Effector memory CD4-positive, alpha-beta T cell (primary cell): ENCODE data around the gene SERPINA4.

Experiments used
- DNase-seq, 3 donors: peaks; one replicate each; pipeline ENCODE4 v3.0.0-alpha.2; 2020
- H3K27ac ChIP-seq: 2 replicates; pipeline ENCODE4 v1.7.0; 2013; ENCODE audit warnings: mild to moderate bottlenecking, low read length, moderate library complexity; ENCODE audit not compliant: insufficient read depth, poor library complexity, severe bottlenecking
- H3K27me3 ChIP-seq: replicated peaks from 2 replicates; pipeline ENCODE4 v1.7.0; 2013; ENCODE audit warnings: mild to moderate bottlenecking, low read length; ENCODE audit not compliant: insufficient read depth, control insufficient read depth, poor library complexity, severe bottlenecking
- H3K36me3 ChIP-seq: 2 replicates; pipeline ENCODE4 v1.7.0; 2013; ENCODE audit warnings: mild to moderate bottlenecking, low read length, moderate library complexity; ENCODE audit not compliant: control insufficient read depth, insufficient read depth
- H3K4me1 ChIP-seq: 2 replicates; pipeline ENCODE4 v1.7.0; 2013; ENCODE audit warnings: low read length, mild to moderate bottlenecking; ENCODE audit not compliant: control insufficient read depth, insufficient read depth, poor library complexity, severe bottlenecking
- H3K4me3 ChIP-seq: 2 replicates; pipeline ENCODE4 v1.7.0; 2013; ENCODE audit warnings: low read length, low read depth, mild to moderate bottlenecking; ENCODE audit not compliant: insufficient read depth, poor library complexity, severe bottlenecking
- H3K9me3 ChIP-seq: 2 replicates; pipeline ENCODE4 v1.7.0; 2013; ENCODE audit warnings: mild to moderate bottlenecking, low read length, moderate library complexity; ENCODE audit not compliant: control insufficient read depth

Gene SERPINA4

GRCh38 chr14:94524093-94524492 is 37.1 kb upstream of the SERPINA4 start:
- no peaks in the 10 kb centered on the region for H3K36me3 ChIP-seq
- no peaks in the 10 kb centered on the region for H3K27me3 ChIP-seq
- H3K4me1 ChIP-seq = no peaks in the 10 kb centered on the region
- H3K4me3 ChIP-seq = no peak overlapping the region
- H3K27ac ChIP-seq = no peak overlapping the region
- no peaks in the 10 kb centered on the region for H3K9me3 ChIP-seq
- DNase-seq = no peak

GRCh38 chr14:94531187-94531586 is 30.1 kb upstream of the SERPINA4 start:
- no peak for DNase-seq
- no peaks in the 10 kb centered on the region for H3K9me3 ChIP-seq
- no peaks in the 10 kb centered on the region for H3K36me3 ChIP-seq
- H3K4me3 ChIP-seq = no peak overlapping the region
- no peaks in the 10 kb centered on the region for H3K27me3 ChIP-seq
- no peak overlapping the region for H3K27ac ChIP-seq
- no peaks in the 10 kb centered on the region for H3K4me1 ChIP-seq

GRCh38 chr14:94532447-94532846 is 28.8 kb upstream of the SERPINA4 start:
- Histone ChIP-seq H3K4me1 (no peaks in the 10 kb centered on the region), H3K4me3 (no peak overlapping the region), H3K27me3 (no peaks in the 10 kb centered on the region), H3K27ac (no peak overlapping the region), H3K36me3 (no peaks in the 10 kb centered on the region), H3K9me3 (no peaks in the 10 kb centered on the region)
- no peak for DNase-seq

- no peak overlapping the region for H3K4me3 ChIP-seq
- no peak overlapping the region for H3K27ac ChIP-seq
- H3K36me3 ChIP-seq = no peaks in the 10 kb centered on the region
- no peaks in the 10 kb centered on the region for H3K4me1 ChIP-seq
- no peaks in the 10 kb centered on the region for H3K27me3 ChIP-seq
- DNase-seq = no peak
- no peaks in the 10 kb centered on the region for H3K9me3 ChIP-seq
These were observed 25.7 kb upstream of the SERPINA4 start for GRCh38 chr14:94535506-94535905.

- Histone ChIP-seq H3K27ac (no peak overlapping the region), H3K36me3 (no peaks in the 10 kb centered on the region), H3K4me1 (no peaks in the 10 kb centered on the region), H3K9me3 (no peaks in the 10 kb centered on the region), H3K27me3 (no peaks in the 10 kb centered on the region), H3K4me3 (no peak overlapping the region)
- DNase-seq = no peak
These were observed 24.4 kb upstream of the SERPINA4 start for GRCh38 chr14:94536836-94537235.

- no peak for DNase-seq
- no peaks in the 10 kb centered on the region for H3K36me3 ChIP-seq
- H3K4me1 ChIP-seq = no peaks in the 10 kb centered on the region
- no peak overlapping the region for H3K27ac ChIP-seq
- no peak overlapping the region for H3K4me3 ChIP-seq
- H3K9me3 ChIP-seq = no peaks in the 10 kb centered on the region
- no peaks in the 10 kb centered on the region for H3K27me3 ChIP-seq
These were observed 23.0 kb upstream of the SERPINA4 start for GRCh38 chr14:94538070-94538740.

- Histone ChIP-seq H3K9me3 (no peaks in the 10 kb centered on the region), H3K36me3 (no peaks in the 10 kb centered on the region), H3K27me3 (no peaks in the 10 kb centered on the region), H3K27ac (no peak overlapping the region), H3K4me3 (no peak overlapping the region), H3K4me1 (no peaks in the 10 kb centered on the region)
- DNase-seq = no peak
These were observed 22.1 kb upstream of the SERPINA4 start for GRCh38 chr14:94539181-94539580.

- Histone ChIP-seq H3K36me3 (no peaks in the 10 kb centered on the region), H3K27me3 (no peaks in the 10 kb centered on the region), H3K27ac (no peak overlapping the region)
These were observed 21.0 kb upstream of the SERPINA4 start for GRCh38 chr14:94540031-94540794.

GRCh38 chr14:94541234-94541975 is 19.8 kb upstream of the SERPINA4 start:
- H3K4me3 ChIP-seq = no peak overlapping the region
- no peak for DNase-seq
- H3K27ac ChIP-seq = no peak overlapping the region
- no peaks in the 10 kb centered on the region for H3K27me3 ChIP-seq
- no peaks in the 10 kb centered on the region for H3K9me3 ChIP-seq
- H3K36me3 ChIP-seq = no peaks in the 10 kb centered on the region
- H3K4me1 ChIP-seq = no peaks in the 10 kb centered on the region

More at GRCh38 chr14:94540031-94540794, 21.0 kb upstream of the SERPINA4 start:
- no peak overlapping the region for H3K4me3 ChIP-seq
- DNase-seq = no peak
- no peaks in the 10 kb centered on the region for H3K4me1 ChIP-seq
- no peaks in the 10 kb centered on the region for H3K9me3 ChIP-seq
